GM12873 (cell line): ENCODE data around the gene NLRX1.

Source experiments
- TF ChIP-seq, protein P1 (sequence below): IDR thresholded peaks from 2 replicates; pipeline ENCODE4 v1.5.1; 2012; ENCODE audit warnings: low read depth, mild to moderate bottlenecking, moderate library complexity, low read length, control low read depth; ENCODE audit not compliant: insufficient read depth; ENCODE audit errors: missing control alignments

Gene NLRX1

DNA sequence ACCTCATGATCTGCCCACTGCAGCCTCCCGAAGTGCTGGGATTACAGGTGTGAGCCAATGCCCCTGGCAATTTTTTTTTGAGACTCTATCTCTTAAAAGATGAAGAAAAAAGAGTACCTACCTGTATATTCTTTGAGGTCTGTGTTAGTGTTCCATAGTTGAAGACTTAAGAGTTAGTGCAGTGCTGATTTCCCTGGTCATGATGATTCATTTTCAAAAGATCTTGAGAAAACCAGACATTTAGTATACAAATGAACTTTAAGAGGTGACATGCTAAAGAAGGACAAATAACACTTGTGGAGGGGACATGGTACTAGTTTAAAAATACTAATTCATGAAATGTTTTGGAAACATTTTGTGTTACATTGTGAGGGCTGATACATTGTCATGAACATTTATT, 55.3 kb downstream of the NLRX1 start:
- TF ChIP-seq, protein P1, sequence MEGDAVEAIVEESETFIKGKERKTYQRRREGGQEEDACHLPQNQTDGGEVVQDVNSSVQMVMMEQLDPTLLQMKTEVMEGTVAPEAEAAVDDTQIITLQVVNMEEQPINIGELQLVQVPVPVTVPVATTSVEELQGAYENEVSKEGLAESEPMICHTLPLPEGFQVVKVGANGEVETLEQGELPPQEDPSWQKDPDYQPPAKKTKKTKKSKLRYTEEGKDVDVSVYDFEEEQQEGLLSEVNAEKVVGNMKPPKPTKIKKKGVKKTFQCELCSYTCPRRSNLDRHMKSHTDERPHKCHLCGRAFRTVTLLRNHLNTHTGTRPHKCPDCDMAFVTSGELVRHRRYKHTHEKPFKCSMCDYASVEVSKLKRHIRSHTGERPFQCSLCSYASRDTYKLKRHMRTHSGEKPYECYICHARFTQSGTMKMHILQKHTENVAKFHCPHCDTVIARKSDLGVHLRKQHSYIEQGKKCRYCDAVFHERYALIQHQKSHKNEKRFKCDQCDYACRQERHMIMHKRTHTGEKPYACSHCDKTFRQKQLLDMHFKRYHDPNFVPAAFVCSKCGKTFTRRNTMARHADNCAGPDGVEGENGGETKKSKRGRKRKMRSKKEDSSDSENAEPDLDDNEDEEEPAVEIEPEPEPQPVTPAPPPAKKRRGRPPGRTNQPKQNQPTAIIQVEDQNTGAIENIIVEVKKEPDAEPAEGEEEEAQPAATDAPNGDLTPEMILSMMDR = no peak

DNA sequence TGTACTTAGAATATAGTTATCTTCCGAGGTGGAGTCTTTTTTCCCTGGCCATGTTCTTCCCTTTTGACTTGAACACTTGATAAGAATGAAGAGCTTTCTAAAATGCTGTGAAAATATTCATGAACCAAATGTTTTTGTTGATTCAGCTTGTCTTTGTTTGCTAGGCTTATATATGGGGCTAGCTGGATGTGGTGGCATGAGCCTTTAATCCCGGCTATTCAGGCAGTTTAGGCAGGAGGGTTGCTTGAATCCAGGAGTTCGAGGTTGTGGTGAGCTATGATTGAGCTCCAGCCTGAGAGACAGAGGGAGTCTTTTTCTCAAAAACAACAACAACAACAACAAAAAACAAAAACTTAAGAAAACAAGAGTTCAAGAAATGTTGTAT, 60.8 kb downstream of the NLRX1 start:
- TF ChIP-seq, protein P1 = no peak

DNA sequence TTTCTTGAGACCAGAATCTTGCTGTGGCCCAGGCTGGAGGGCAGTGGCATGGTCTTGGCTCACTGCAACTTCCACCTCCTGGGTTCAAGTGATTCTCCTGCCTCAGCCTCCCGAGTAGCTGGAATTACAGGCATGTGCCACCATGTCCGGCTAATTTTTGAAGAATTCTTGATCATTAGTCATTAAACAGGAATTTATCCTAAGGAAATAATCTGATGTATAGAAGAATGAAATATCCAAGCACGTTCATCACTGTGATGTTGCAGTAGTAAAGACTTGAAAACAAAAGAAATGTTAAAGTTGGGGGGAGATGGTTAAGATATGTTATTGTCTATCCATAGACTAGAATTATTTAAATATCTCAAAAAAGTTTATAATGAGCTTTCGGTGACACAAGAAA, 61.2 kb downstream of the NLRX1 start:
- TF ChIP-seq, protein P1 = no peak
